GM12878 (cell line): Measurements from ENCODE around the gene TEX12. TPM values are rescaled to one million over a fixed set of nuclear protein-coding genes. Genes with fewer than 3 reads are reported as not detected.

Experiments used
- ATAC-seq: fragments of 200-7000 bp; cut with Tn5 transposase; 3 replicates; pipeline ENCODE4 v1.9.1; 2020; ENCODE audit warnings: mild to moderate bottlenecking, moderate library complexity
- BruUV-seq: library from RNA; stranded (reverse); fragments of 400-500 nt; replicated peaks from 2 replicates; lab custom pipeline; 2021; lab: Mats Ljungman, UMichigan
- CTCF ChIA-PET: fragments of 300-600 bp; sonication (Branson Sonifier 250); formaldehyde crosslinking; extraction: SDS; loops from one replicate; lab custom pipeline; 2021; ENCODE audit warnings: inconsistent platforms; lab: Yijun Ruan, JAX
- POLR2A ChIA-PET: fragments of 350-600 bp; formaldehyde crosslinking; extraction: SDS; loops from one replicate; lab custom pipeline; 2021; ENCODE audit warnings: inconsistent platforms; lab: Charles Lee
- RAD21 ChIA-PET: fragments of 300-600 bp; sonication (Branson Sonifier 250); formaldehyde crosslinking; loops from one replicate; lab custom pipeline; 2023; ENCODE audit warnings: antibody characterized with exemption; ENCODE audit not compliant: unreplicated experiment; lab: Charles Lee
- SMC1A ChIA-PET: fragments of 300-600 bp; sonication (Branson Sonifier 250); formaldehyde crosslinking; loops from one replicate; lab custom pipeline; 2023; ENCODE audit not compliant: unreplicated experiment, uncharacterized antibody; lab: Charles Lee
- DNase-seq: peaks from one replicate; pipeline ENCODE4 v3.0.0-alpha.2; 2011; ENCODE audit warnings: low read depth, low spot score
- FAIRE-seq: peaks from 3 replicates; lab custom pipeline; 2011; peaks lifted over from hg19 to GRCh38; lab: Jason Lieb, UNC
- H2AFZ ChIP-seq: 2 replicates; pipeline ENCODE4 v1.6.0; 2011; ENCODE audit warnings: low read depth, low read length, control low read depth; ENCODE audit not compliant: control insufficient read depth
- H3K27ac ChIP-seq: 2 replicates; pipeline ENCODE4 v1.5.1; 2011; ENCODE audit warnings: control low read depth; ENCODE audit not compliant: control insufficient read depth, insufficient read depth
- H3K27me3 ChIP-seq, 2 experiments: replicated peaks in 1 of 2; 2 replicates each; pipeline versions ENCODE4 v1.6.0 to v1.6.1; 2011; ENCODE audit warnings: low read length in 1 of 2; ENCODE audit not compliant: control insufficient read depth in 2 of 2, insufficient read depth in 2 of 2
- H3K36me3 ChIP-seq, 2 experiments: 2 replicates each; pipeline ENCODE4 v1.5.1; 2011; ENCODE audit warnings: low read length in 1 of 2; ENCODE audit not compliant: control insufficient read depth in 2 of 2, insufficient read depth in 2 of 2
- H3K4me1 ChIP-seq: 2 replicates; pipeline ENCODE4 v1.6.1; 2011; ENCODE audit warnings: mild to moderate bottlenecking, low read length, moderate library complexity, mixed read lengths; ENCODE audit not compliant: control insufficient read depth, insufficient read depth
- H3K4me2 ChIP-seq: 2 replicates; pipeline ENCODE4 v1.6.0; 2011; ENCODE audit warnings: control low read depth; ENCODE audit not compliant: control insufficient read depth, insufficient read depth
- H3K4me3 ChIP-seq: fragments of 200-600 bp; sonication (generic); 2 replicates; pipeline ENCODE4 v1.5.1; 2016
- H3K79me2 ChIP-seq: 2 replicates; pipeline ENCODE4 v1.6.0; 2011; ENCODE audit warnings: low read length; ENCODE audit not compliant: control insufficient read depth, insufficient read depth
- H3K9ac ChIP-seq: 2 replicates; pipeline ENCODE4 v1.8.0; 2011; ENCODE audit warnings: low read length, control low read depth, mixed read lengths; ENCODE audit not compliant: control insufficient read depth, insufficient read depth
- H3K9me3 ChIP-seq: replicated peaks from 3 replicates; pipeline ENCODE4 v1.5.1; 2011; ENCODE audit warnings: mild to moderate bottlenecking, low read length; ENCODE audit not compliant: control insufficient read depth, insufficient read depth
- H4K20me1 ChIP-seq: 2 replicates; pipeline ENCODE4 v1.6.0; 2011; ENCODE audit not compliant: control insufficient read depth, insufficient read depth
- JUNB ChIP-seq: IDR thresholded peaks from 2 replicates; pipeline ENCODE4 v1.6.1; 2016; ENCODE audit warnings: antibody characterized with exemption, mild to moderate bottlenecking
- RUNX3 ChIP-seq: IDR thresholded peaks from 2 replicates; pipeline ENCODE4 v1.6.1; 2012; ENCODE audit warnings: low read length, inconsistent platforms
- TCF3 ChIP-seq: IDR thresholded peaks from 2 replicates; pipeline ENCODE4 v1.6.1; 2012; ENCODE audit warnings: low read depth, mild to moderate bottlenecking, low read length, borderline replicate concordance; ENCODE audit not compliant: insufficient read depth
- WGBS: methylation state at CpG from one replicate; pipeline ENCODE4 v1.1.6; 2016; ENCODE audit warnings: low lambda C conversion rate; ENCODE audit not compliant: insufficient replicate concordance, insufficient coverage; ENCODE audit errors: missing lambda C conversion rate; 5-methylcytosine and 5-hydroxymethylcytosine counted together
- in situ Hi-C: fragments of 300-500 bp; cut with MboI; formaldehyde crosslinking; loops from 9 replicates; pipeline ENCODE4 v1.14.3; 2018; ENCODE audit warnings: mixed read lengths
- intact Hi-C: fragments of 100-400 bp; cut with micrococcal nuclease; formaldehyde crosslinking; loops from one replicate; pipeline ENCODE4 v1.14.2; 2022; ENCODE audit not compliant: unreplicated experiment
- polyA plus RNA-seq, 11 experiments: library from polyadenylated mRNA; depleted of rRNA in 4 of 11; unstranded in 6 of 11; stranded (reverse) in 5 of 11; fragments of >200 nt; fragmentation: Nextera tagmentation in 4 of 11; fragmentation: Illumina TruSeq in 1 of 11; extraction: Ambion mirVana in 4 of 11; extraction: Trizol in 1 of 11; gene quantifications; 1 replicate in 1 of 11; 2 replicates in 10 of 11; pipeline versions ENCODE4 v1.2.1 to v1.2.3, GENCODE V29; 2011 to 2016; ENCODE audit warnings: inconsistent platforms in 2 of 11, missing spikeins in 2 of 11, low read depth in 1 of 11
- total RNA-seq, 4 experiments: library from RNA; depleted of rRNA in 3 of 4; stranded (reverse); fragments of >200 nt in 3 of 4; fragmentation: Illumina TruSeq in 1 of 4; extraction: Trizol in 1 of 4; gene quantifications; 2 replicates each; pipeline versions ENCODE4 v1.2.1 to v1.2.3, GENCODE V29; 2013 to 2021
- TF ChIP-seq, protein P1 (sequence below): fragments of 450-650 bp; IDR thresholded peaks from 2 replicates; pipeline ENCODE4 v1.6.1; 2017; ENCODE audit warnings: mild to moderate bottlenecking, moderate library complexity

The TEX12 gene
- total and polyA plus RNA-seq, 10 of the 15 experiments (the other 5 are each of a cell fraction or from before 2014, with no cell fraction given): 0.11 to 1.3 (median 0.40) TPM; not detected in 2

DNA sequence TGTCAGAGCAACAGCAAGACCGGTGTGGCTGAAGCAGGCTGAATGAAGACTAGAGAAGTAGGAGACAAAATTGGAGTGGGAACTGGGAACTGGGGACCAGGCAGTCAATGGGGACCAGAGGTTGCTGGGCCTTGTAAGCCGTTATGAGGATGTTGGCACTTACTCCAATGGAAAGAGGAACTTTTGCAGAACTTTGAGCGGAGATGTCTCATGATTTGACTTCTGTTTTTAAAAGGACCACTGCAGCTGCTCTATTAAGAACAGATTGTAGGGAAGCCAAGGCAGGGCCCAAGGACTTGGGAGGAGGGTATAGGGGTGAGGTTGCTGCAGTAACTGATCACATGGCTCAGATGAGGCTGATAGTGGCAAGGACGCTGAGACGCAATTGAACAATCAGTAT, 37.5 kb upstream of the TEX12 start (continued):
- TF ChIP-seq, protein P1, sequence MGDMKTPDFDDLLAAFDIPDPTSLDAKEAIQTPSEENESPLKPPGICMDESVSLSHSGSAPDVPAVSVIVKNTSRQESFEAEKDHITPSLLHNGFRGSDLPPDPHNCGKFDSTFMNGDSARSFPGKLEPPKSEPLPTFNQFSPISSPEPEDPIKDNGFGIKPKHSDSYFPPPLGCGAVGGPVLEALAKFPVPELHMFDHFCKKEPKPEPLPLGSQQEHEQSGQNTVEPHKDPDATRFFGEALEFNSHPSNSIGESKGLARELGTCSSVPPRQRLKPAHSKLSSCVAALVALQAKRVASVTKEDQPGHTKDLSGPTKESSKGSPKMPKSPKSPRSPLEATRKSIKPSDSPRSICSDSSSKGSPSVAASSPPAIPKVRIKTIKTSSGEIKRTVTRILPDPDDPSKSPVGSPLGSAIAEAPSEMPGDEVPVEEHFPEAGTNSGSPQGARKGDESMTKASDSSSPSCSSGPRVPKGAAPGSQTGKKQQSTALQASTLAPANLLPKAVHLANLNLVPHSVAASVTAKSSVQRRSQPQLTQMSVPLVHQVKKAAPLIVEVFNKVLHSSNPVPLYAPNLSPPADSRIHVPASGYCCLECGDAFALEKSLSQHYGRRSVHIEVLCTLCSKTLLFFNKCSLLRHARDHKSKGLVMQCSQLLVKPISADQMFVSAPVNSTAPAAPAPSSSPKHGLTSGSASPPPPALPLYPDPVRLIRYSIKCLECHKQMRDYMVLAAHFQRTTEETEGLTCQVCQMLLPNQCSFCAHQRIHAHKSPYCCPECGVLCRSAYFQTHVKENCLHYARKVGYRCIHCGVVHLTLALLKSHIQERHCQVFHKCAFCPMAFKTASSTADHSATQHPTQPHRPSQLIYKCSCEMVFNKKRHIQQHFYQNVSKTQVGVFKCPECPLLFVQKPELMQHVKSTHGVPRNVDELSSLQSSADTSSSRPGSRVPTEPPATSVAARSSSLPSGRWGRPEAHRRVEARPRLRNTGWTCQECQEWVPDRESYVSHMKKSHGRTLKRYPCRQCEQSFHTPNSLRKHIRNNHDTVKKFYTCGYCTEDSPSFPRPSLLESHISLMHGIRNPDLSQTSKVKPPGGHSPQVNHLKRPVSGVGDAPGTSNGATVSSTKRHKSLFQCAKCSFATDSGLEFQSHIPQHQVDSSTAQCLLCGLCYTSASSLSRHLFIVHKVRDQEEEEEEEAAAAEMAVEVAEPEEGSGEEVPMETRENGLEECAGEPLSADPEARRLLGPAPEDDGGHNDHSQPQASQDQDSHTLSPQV: no peak
- TF ChIP-seq JUNB: no peak

GRCh38 chr11:112132737-112133136, 34.4 kb upstream of the TEX12 start:
- CTCF ChIA-PET: interaction anchor here (2.0 kb wide), 1 partner anchor 19 kb away, joined by 5 read pairs; no protein-coding TSS in a partner anchor
- H3K4me1 ChIP-seq: 0 out of 2 replicates have a peak, but pooled peaks cover 2% of the 10 kb centered on the region

More at GRCh38 chr11:112132737-112133136, 34.4 kb upstream of the TEX12 start:
- ChIA-PET POLR2A (no interaction called here), SMC1A (interaction anchor here (1.0 kb wide), 1 partner anchor 92 kb away, joined by 3 read pairs; no protein-coding TSS in a partner anchor), RAD21 (no interaction called here)
- DNase-seq: no peak
- no peak overlapping the region for H2AFZ ChIP-seq
- H4K20me1 ChIP-seq: no peaks in the 10 kb centered on the region
- H3K27me3 ChIP-seq: no peaks in the 10 kb centered on the region; a peak in 1 of 4 replicates
- ATAC-seq: peak; percentile 50; the same call in 2 of the 3 replicates
- no peak overlapping the region for H3K27ac ChIP-seq
- no TSS peak for BruUV-seq
- H3K4me3 ChIP-seq: no peak overlapping the region
- H3K36me3 ChIP-seq: no peaks in the 10 kb centered on the region
- TF ChIP-seq RUNX3: peak; percentile 22; the same call in 1 of the 2 replicates
- TF ChIP-seq TCF3: no peak
- no peak overlapping the region for H3K9ac ChIP-seq
- in situ Hi-C loops (no loop called here), intact Hi-C loops (no loop called here)
- WGBS: 8% methylated on average over 2 of the region's 2 CpGs
- H3K9me3 ChIP-seq: no peaks in the 10 kb centered on the region
- FAIRE-seq: no peak
- H3K79me2 ChIP-seq: no peaks in the 10 kb centered on the region
- H3K4me2 ChIP-seq: no peak overlapping the region
